Activated CD4-positive, alpha-beta T cell treated with anti-CD3 and anti-CD28 coated beads for 4 hours (primary cell): Measurements from ENCODE around the gene FAM72D.
"Not testable (repeated sequence)": the region's sequence is repeated elsewhere in the genome, so short reads cannot be mapped to it uniquely, and the experiment has no call there.

Experiments
- DNase-seq, 2 donors: peaks; one replicate each; pipeline ENCODE4 v3.0.0-alpha.2; 2020

Gene FAM72D

DNA sequence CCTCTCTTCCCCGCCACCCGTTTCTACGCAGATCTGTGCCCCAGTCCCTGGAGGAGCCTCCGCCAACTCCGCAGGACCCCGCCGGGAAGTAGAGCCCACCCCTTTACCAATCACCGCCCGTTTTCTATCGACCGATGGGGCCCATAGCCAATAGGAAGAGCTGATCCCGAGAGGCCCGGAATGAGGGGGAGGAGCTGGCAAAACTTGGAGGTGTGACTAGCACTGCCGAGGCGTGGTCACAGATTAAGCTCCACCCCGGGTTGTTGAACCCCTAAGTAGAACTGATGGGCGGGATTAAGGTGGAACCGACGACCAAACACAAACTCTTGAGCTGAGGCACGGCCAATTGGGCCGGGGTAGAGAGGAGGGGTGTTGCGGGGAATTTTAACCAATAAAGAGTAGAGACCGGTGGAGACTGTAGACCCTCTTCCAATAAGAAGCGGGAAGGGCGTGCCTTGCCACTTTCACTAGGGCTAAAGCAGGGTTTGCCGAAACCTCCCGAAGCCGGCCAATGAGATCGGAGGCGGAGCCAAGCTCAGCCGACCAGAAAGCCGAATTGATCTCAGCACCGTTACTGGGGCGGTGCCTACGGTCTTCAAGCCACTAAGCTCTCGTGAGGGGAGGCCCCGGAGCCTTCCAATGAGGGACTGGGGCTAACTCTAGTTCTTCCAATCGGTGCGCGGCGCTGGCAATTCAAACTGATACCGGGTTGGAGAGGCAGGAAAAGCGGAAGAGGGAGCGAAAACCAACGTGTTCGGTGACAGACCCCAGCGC lies at the start of gene FAM72D, which contains the start of gene SRGAP2B:
FAM72D (plus strand) TSS at position 691 of the 774 bp plus-strand sequence. CDS start 874 bp downstream, outside the sequence.
SRGAP2B (minus strand) TSS at position 45 of the 774 bp plus-strand sequence. CDS start 2,427 bp downstream, outside the sequence.
- DNase-seq = not testable (repeated sequence)

GRCh38 chr1:145047553-145047952 lies 48.2 kb upstream of the FAM72D start:
- not testable (repeated sequence) for DNase-seq

GRCh38 chr1:145048181-145048856 lies 47.5 kb upstream of the FAM72D start:
- not testable (repeated sequence) for DNase-seq

- DNase-seq = not testable (repeated sequence)
These were observed 43.6 kb upstream of the FAM72D start for GRCh38 chr1:145052019-145052776.

DNA sequence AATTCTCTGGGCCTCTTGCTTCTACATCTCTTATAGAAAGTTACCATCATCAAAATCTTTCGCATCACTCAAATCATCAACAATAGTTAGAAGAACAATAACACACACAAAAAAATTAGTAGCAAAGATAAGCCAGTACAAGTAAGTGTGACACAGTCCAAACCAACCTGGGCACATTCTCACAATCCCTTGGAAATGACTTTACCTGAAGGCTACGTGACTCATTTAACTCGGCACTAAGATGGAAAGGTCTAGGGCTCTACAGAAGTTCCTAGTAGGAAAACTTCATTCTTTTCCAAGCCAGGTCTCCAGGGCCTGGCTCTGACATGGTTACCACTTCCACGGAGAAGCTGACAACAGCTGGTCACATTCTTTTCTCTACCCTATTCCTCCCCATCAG lies 42.3 kb upstream of the FAM72D start:
- not testable (repeated sequence) for DNase-seq

GRCh38 chr1:145055217-145055760 lies 40.5 kb upstream of the FAM72D start:
- DNase-seq = not testable (repeated sequence)

DNA sequence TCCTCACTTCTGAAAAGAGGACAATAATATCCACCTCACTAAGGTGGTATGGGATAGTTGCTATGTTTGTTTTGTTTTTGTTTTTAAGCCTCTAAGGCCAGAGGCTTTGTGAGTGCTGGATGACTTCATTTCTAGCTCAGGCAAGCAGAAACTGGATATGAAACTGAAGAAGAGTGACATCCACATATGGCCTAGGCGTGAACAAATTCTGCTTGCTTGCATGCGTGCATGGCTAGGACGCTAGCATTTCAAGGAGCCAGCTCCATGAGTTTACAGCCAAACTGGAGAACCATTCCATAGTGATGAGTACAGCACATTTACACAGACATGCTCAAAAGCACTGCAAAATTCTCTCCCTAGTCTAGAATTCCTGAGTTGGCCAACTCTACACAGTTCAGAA lies 37.6 kb upstream of the FAM72D start:
- not testable (repeated sequence) for DNase-seq

DNA sequence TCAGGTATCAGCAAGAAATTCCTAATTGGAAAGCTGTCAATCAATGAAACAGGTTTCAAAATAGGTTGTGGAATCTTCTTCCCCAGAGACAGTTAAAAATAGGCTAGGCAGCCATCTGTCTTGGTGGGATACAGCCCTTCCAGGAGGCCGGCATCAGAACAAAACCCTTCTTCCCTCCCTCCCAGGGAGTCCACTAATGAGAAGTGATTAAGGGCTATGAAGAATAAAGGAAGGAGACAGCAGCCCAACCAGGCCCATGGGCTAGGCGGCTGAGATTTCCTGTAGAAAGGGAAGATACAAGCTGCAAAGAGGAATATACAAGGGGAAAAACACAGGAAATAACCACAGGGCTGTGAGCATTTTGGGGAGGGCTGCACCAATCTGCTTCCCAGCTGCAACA lies 32.5 kb upstream of the FAM72D start:
- DNase-seq = not testable (repeated sequence)

GRCh38 chr1:145063941-145064648 lies 31.7 kb upstream of the FAM72D start:
- not testable (repeated sequence) for DNase-seq

DNA sequence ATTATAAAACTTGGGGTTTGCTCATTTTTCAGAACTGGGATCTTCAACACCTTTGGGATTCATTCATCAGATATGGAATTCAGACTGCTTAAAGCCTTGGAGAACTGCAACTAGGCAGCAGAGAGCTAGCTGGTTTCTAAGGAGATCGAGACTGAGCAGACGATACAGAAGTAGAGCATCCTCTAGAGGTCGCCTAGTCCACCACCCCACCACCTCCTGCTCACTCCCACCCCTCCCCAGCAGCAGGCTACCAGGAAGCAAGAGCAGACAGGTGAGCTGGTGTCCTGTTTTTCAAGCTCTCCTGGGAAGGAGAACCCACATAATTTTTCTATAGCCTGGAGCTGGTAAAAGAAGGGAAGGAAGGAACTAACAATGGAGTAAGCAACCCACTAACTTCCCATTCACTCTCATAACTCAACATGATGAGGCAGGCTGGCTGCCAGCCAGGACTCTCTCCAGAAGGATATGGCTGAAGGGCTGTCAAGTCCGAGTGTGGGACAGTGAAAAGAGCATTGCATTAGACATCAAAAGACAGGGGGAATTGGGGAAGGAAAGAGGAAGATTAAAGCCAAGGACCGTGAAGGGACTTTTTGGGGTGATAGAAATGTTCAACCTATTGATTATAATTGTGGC lies 30.5 kb upstream of the FAM72D start:
- not testable (repeated sequence) for DNase-seq

GRCh38 chr1:145066486-145066885 lies 29.3 kb upstream of the FAM72D start:
- not testable (repeated sequence) for DNase-seq

DNA sequence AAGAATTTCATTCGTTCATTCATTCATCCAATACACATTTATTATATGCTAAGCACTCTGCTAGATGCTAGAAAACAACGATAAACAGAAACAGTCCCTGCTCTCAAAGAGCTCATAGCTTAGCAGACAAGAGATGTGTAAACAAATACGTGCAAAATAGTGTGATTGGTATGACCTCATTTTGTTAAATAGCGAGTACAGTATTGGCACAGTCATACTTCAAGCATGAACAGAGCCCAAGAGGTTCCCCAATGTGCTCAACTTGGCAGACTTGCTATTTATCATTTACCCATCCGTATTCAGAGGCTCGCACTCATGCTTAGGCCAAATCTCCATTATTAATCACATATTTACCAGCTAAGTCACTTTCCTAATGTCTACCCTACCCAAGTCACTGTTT lies 24.2 kb upstream of the FAM72D start:
- DNase-seq = not testable (repeated sequence)

DNA sequence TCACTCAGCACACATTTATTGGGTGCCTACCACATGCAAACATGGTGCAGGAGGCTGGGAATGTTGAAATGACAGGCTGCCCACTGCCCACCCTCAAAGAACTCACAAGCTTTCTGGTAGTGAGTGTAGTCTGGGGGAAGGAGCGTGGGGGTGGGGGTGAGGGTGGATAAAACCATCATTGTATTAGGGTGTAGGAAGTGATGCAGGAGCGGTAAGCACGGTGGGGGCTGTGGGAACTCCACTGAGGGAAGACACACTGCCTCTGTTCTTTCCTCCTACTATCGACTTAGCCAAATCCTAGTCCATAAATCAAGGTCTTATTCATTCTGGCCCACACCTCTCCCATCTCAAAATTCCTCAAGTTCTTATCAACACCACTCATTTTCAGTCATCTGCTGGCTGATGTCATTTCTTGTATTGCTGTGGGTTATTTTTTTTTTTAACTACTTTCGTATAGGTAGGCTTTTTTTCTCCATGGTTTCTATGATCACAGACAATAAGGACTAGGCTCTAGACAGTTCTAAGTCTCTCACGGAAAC lies 21.7 kb upstream of the FAM72D start:
- DNase-seq = not testable (repeated sequence)

DNA sequence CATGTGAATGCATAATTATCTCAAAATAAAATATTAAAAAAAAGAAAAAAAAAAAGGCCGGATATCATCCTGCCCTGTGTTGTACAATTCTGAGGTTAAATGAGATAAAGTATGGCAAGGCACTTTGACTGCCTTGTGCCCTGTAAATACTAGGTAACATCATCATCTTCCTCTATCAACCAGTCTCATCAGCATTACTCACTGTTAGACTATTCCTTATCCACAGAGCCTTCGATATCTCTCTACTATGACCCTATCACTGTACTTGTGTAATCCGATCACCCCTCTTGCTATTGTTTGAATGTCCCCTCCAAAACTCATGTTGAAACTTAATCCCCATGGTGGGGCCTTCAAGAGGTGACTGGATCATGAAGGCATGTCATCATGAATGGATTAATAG lies 18.9 kb upstream of the FAM72D start:
- not testable (repeated sequence) for DNase-seq

DNA sequence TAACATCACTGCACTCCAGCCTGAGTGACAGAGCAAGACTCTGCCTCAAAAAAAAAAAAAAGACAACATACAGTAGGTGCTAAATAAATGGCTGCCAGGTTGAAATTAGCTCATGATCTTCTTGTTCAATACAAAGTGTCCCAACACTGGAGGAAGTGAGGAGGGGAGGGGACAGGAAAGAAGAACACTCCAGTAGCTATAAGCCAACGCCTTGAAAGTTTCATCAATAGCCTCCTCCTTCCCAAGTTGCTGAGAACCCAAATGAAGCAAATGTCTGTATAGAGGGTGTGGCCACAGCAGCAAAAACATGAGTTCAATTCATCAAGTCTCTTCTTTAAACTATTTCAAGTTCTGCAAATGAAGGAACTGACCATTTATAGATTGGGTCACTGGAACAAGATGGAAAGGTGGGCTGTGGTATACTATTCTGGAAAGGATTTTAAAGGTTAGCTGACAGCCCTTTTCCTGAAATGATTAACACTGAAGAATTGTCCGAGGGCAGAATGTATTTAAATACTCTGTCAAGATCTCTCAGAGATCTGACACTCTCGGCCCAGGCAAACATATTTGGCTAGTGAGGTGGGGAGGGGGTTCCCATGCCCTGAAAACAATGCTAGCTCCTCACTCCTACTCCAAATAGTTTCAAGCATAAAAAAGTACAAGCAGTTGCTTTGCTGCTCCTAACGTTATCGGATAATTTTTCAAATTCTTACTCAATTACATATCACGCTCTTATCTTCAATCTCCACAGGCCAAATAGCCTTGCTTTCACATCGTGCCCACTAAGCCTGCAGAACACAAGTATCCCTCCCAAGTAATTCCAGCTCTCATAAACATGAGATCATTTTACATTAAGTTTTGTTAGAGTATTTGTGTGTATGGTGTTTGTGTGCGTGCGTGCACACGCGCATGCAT lies 17.6 kb upstream of the FAM72D start:
- DNase-seq = not testable (repeated sequence)

GRCh38 chr1:145078787-145079370 lies 16.9 kb upstream of the FAM72D start:
- DNase-seq = not testable (repeated sequence)

- not testable (repeated sequence) for DNase-seq
These were observed 16.0 kb upstream of the FAM72D start for GRCh38 chr1:145079737-145080136.

DNA sequence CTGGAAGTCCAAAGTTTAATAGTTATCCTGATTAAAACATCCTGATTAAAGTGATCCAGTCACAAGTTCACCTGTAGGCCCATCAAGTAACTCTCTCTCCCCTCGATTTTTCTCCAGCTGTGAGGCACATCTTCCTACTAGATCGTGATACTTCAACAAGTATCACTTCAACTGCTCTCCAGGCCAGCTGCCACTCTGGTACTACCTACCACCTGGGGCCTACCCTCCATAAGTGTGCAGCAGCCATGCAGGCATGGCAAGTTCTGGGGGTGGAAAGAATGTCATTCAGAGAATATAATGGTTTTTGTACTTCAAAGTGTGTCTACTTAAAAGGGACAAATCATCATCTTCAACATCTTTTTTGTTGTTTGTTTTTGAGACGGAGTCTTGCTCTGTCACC lies 15.6 kb upstream of the FAM72D start:
- not testable (repeated sequence) for DNase-seq

DNA sequence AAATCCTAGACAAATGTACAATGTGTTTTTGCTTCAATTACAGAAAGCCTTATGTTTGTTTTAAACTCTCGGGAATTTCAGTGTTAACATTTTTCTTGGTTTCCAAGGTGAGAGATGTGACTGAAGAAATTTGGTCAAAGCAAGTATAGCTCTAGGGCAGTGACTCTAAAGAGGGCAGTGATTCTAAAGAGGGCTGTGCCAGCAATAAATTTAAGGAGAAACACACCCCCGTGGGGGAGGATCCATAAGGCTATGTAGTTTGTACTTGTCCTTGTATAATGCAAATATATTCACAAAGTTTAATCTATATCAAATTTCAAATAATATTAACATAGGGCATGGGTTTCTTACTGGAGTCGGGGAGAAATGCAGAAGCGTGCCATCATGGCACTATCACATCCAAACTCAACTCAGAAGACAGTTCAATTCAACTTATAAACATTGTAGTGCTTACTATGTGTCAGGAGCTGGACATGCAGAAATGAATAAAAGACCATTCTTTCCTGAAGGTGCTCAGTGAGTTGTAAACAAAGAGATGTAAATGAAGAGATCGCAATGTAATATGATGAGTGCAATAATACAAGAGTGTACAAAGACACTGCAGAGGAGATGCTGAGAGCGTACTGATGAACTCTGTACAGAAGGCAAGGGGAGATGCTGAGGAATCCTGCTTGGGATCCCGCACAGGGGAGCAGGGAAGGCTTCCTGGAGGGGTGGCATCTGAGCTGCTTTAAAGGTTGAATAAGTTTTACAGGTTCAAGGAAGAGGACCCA lies 13.1 kb upstream of the FAM72D start:
- DNase-seq = not testable (repeated sequence)
